Spinal cord (tissue), 10 donors: ENCODE measurements around the gene CCZ1. TPM values are rescaled to one million over a fixed set of nuclear protein-coding genes. Genes with fewer than 3 reads are reported as not detected.
"Not testable (repeated sequence)": the region's sequence is repeated elsewhere in the genome, so short reads cannot be mapped to it uniquely, and the experiment has no call there.

Experiments used
- DNase-seq, 6 donors: peaks; one replicate each; pipeline versions ENCODE4 v3.0.0 to v3.0.0-alpha.2; 2013 to 2015; ENCODE audit warnings: low spot score in 6 of 6, low read depth in 4 of 6
- H3K27ac ChIP-seq: one replicate; pipeline ENCODE4 v1.5.1; 2013; ENCODE audit warnings: low read depth, low read length, control low read depth
- H3K27me3 ChIP-seq: one replicate; pipeline ENCODE4 v1.6.1; 2013; ENCODE audit warnings: low read length; ENCODE audit not compliant: control insufficient read depth, insufficient read depth
- H3K36me3 ChIP-seq: one replicate; pipeline ENCODE4 v1.6.1; 2013; ENCODE audit warnings: low read length; ENCODE audit not compliant: control insufficient read depth, insufficient read depth
- H3K4me1 ChIP-seq: one replicate; pipeline ENCODE4 v1.6.1; 2013; ENCODE audit warnings: low read length; ENCODE audit not compliant: control insufficient read depth, insufficient read depth
- H3K4me3 ChIP-seq: one replicate; pipeline ENCODE4 v1.5.1; 2013; ENCODE audit warnings: low read depth, low read length, control low read depth
- H3K9me3 ChIP-seq: one replicate; pipeline ENCODE4 v1.6.1; 2013; ENCODE audit warnings: low read length; ENCODE audit not compliant: control insufficient read depth, insufficient read depth
- WGBS: methylation state at CpG from one replicate; pipeline ENCODE4 v1.1.5; 2013; ENCODE audit warnings: missing lambda C conversion rate; ENCODE audit not compliant: insufficient coverage; 5-methylcytosine and 5-hydroxymethylcytosine counted together
- long read RNA-seq, 4 donors: transcript quantifications; one replicate each; lab custom pipeline, GENCODE V29; 2026
- polyA plus RNA-seq, 2 donors: library from polyadenylated mRNA; unstranded; fragments of 120-200 nt; gene quantifications; one replicate each; pipeline ENCODE4 v1.2.1, GENCODE V29; 2013; ENCODE audit not compliant: insufficient read length in 2 of 2
- total RNA-seq, 2 donors: library from RNA; depleted of rRNA in 1 of 2; stranded (reverse); fragments of 120-200 nt in 1 of 2; fragments of >200 nt in 1 of 2; gene quantifications; one replicate each; pipeline versions ENCODE4 v1.2.3 to v1.2.4, GENCODE V29; 2013 to 2014
- donor health status: healthy.

CCZ1 gene
- 10 to 100 TPM; 47.1 to 69.9 TPM for total RNA-seq
- 100 to 1,000 TPM in 1 of 2 donors, 10 to 100 TPM in 1; 99.1 to 102 TPM for polyA plus RNA-seq
- long read RNA-seq, donor 1, transcript CCZ1-201 (15 exons, 1,802 nt): major isoform, 18 of 26 reads
- long read RNA-seq, donor 1, transcript CCZ1-202 (2 exons, 545 nt): minor isoform, 5 of 26 reads
- long read RNA-seq, donor 1, partial matches to known transcripts: 0 of 26 reads
- long read RNA-seq, donor 1, other reads (novel, unspliced or antisense): 0 of 26 reads
- long read RNA-seq, donor 2, transcript CCZ1-201 (15 exons, 1,802 nt): major isoform, 10 of 14 reads
- long read RNA-seq, donor 2, partial matches to known transcripts: 0 of 14 reads
- long read RNA-seq, donor 2, other reads (novel, unspliced or antisense): 0 of 14 reads
- long read RNA-seq, donor 3, transcript CCZ1-201 (15 exons, 1,802 nt): major isoform, 11 of 15 reads
- long read RNA-seq, donor 3, partial matches to known transcripts: 0 of 15 reads
- long read RNA-seq, donor 3, other reads (novel, unspliced or antisense): 0 of 15 reads
- long read RNA-seq, donor 4, transcript CCZ1-201 (15 exons, 1,802 nt): major isoform, 6 of 16 reads
- long read RNA-seq, donor 4, partial matches to known transcripts: 5 of 16 reads
- long read RNA-seq, donor 4, other reads (novel, unspliced or antisense): 0 of 16 reads

DNA sequence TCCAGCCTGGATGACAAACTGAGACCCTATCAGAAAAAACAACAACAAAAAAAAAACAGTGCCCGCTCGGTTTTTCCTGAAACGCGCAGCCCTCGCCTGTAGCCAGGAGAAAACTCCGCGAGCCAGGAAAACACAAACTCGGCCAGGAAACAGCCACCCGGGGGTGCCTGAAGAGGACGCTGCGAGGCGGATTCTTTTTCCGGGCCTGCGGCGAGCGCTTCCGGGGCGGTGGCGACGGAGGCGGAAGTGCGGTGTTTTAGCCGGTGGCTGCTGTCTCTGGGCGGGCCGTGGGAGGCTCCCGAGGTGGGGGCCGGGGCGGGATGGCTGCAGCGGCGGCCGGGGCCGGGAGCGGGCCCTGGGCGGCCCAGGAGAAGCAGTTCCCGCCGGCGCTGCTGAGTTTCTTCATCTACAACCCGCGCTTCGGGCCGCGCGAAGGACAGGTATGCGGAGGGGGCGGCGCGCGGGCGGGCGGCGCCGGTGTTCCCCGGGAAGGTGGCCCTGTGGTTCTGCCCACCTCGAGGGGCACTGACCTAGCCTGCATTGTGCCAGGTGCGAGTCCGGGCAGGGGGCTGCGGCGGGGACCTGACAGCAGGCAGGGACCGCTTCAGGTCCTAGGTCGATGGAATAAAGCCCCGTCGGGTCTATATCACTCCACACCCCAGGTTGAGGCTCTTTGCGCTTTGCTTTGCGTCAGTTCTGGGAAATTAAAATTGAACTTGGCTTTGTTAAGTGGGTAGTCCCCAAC, at the start of gene CCZ1:
Gene CCZ1, plus strand, starts transcription at position 254 of the 745 bp plus-strand sequence. Its CDS starts 67 bp downstream, at position 321.
- peak within 1 kb of the TSS; percentile 43 for H3K4me3 ChIP-seq
- H3K27ac ChIP-seq, H3K27me3 ChIP-seq, H3K4me1 ChIP-seq, H3K36me3 ChIP-seq, H3K9me3 ChIP-seq: not testable (repeated sequence)
- DNase-seq: peak in 4 of 6 donors; percentile 20 to 89 (median 47)
- WGBS: 0% methylated on average over 7 of the region's 64 CpGs

DNA sequence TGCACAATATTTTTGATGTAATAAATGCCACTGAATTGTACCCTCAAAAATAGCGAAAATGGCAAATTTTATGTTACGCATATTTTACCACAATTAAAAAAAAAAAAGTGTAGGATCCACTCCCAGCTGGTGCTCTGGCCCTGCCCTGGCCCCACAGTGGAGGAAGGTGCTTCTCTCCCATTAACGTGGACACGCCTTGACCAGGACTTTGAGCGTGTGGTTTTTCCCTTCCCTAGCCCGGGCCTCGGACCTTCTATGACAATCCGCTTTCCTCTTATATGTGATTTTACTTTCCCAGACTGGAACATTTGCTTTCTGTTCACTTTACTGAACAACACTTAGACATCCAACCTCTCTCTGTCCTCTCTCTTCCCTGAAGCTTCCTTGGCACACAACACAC, 47.6 kb upstream of the CCZ1 start:
- 87% methylated on average over 7 of the region's 8 CpGs for WGBS
- Histone ChIP-seq H3K27ac (no peak overlapping the region), H3K9me3 (no peaks in the 10 kb centered on the region), H3K36me3 (peaks cover 8% of the 10 kb centered on the region), H3K27me3 (no peaks in the 10 kb centered on the region), H3K4me3 (no peak overlapping the region), H3K4me1 (no peaks in the 10 kb centered on the region)
- no peak for DNase-seq

DNA sequence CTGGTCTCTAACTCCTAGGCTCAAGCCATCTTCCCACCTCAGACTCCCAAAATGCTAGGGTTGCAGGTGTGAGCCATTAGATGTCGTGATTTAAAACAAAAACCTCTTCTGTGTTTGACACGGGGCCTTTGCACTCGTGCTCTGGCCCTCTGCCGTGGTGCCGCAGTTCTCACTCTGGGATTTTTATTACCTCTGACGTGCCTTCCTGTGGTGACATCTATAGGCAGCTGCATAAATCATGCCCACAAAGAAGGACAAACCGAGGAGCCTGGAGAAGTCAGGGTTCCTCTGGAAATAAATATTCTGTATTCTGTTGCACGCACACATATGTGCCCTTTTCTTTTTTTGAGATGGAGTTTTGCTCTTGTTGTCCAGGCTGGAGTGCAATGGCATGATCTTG, 43.8 kb upstream of the CCZ1 start:
- Histone ChIP-seq H3K9me3 (no peaks in the 10 kb centered on the region), H3K27ac (no peak overlapping the region), H3K27me3 (no peaks in the 10 kb centered on the region), H3K4me1 (peaks cover 3% of the 10 kb centered on the region), H3K36me3 (no peaks in the 10 kb centered on the region), H3K4me3 (no peak overlapping the region)
- WGBS: 40% methylated on average over 3 of the region's 8 CpGs
- DNase-seq: no peak

DNA sequence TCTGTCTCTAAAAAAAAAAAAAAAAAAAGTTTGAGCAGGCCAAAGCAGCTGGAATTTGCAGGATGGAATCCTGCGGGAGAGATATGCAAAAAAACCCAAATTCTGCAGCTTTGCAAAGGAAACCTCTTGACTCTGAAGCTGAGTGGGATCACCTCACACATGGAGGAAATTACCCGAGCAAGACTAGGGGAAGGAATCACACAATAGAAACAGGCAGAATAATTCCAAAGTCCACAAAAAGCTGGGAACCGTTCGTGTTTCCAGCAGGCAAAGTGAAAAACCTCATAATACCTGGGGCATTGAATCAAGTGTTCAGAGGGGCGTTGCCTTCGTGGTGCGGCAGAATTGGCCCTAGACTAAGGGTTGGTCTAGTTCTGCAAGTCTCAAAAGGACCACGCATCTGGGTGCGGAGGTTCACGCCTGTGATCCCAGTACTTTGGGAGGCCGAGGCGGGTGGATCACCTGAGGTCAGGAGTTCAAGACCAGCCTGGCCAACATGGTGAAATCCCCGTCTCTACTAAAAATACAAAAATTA, 41.4 kb upstream of the CCZ1 start:
- not testable (repeated sequence) for H3K4me3 ChIP-seq, H3K36me3 ChIP-seq, H3K27me3 ChIP-seq, H3K27ac ChIP-seq, H3K9me3 ChIP-seq, H3K4me1 ChIP-seq
- peak in 1 of 6 donors; percentile 3 for DNase-seq
- 95% methylated on average over 9 of the region's 13 CpGs for WGBS

DNA sequence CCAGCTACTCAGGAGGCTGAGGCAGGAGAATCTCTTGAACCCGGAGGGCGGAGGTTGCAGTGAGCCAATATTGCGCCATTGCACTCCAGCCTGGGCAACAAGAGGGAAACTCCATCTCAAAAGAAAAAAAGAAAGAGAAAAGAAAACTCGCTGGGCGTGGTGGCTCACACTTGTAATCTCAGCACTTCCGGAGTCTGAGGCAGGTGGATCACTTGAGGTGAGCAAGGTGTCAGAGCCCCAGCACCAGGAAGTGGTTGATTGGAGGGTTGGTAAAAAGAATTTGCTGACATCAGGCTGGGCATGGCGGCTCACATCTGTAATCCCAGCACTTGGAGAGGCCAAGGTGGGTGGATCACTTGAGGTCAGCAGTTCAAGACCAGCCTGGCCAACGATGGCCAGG, 40.0 kb upstream of the CCZ1 start:
- not testable (repeated sequence) for DNase-seq, H3K36me3 ChIP-seq, H3K27me3 ChIP-seq, H3K9me3 ChIP-seq, H3K27ac ChIP-seq, H3K4me1 ChIP-seq, H3K4me3 ChIP-seq
- 97% methylated on average over 6 of the region's 8 CpGs for WGBS

DNA sequence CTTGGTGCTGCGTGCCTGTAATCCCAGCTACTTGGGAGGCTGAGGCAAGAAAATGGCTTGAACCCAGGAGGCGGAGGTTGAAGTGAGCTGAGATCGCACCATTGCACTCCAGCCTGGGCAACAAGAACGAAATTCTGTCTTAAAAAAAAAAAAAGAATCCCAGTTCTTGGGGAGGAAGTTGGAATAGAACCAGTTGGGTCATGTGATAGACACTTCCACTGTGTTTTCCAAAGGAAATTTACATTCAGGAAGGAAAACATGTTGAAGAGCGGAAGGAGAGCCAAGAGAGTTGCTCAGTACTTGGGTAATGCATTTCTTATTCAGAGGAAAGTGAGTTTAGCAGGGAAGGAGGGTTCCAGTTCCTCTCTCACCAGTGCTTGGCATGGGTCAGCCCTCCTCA, 37.3 kb upstream of the CCZ1 start:
- not testable (repeated sequence) for H3K36me3 ChIP-seq, H3K9me3 ChIP-seq, H3K4me1 ChIP-seq, H3K4me3 ChIP-seq, H3K27me3 ChIP-seq, H3K27ac ChIP-seq
- WGBS: 84% methylated on average over 4 of the region's 5 CpGs
- DNase-seq: peak in 1 of 6 donors; percentile 79

DNA sequence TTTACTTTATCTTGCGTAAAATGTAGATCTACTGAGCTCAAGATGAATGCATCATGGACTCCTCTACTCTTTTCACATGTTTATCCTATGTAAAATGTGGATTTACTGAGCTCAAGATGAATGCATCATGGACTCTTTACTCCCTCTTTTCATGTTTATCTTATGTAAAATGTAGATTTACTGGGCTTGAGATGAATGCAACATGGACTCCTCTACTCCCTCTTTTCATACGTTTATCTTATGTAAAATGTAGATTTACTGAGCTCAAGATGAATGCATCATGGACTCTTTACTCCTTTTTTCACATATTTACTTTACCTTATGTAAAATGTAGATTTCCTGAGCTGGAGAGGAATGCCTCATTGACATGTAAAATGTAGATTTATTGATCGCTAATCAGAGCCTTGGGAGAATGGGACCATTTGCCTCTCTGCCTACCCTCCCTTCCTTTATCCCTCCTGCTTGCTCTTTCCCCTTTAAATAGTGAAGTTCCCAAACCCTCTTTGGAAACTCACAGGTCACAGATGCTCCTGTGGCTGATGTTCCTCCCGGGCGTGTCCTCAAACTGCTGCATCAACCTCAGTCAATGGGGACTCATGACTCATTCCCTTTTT, 35.7 kb upstream of the CCZ1 start:
- not testable (repeated sequence) for H3K27ac ChIP-seq, H3K4me3 ChIP-seq, DNase-seq, H3K27me3 ChIP-seq, H3K36me3 ChIP-seq, H3K9me3 ChIP-seq, H3K4me1 ChIP-seq
- WGBS: 100% methylated on average over 2 of the region's 5 CpGs

DNA sequence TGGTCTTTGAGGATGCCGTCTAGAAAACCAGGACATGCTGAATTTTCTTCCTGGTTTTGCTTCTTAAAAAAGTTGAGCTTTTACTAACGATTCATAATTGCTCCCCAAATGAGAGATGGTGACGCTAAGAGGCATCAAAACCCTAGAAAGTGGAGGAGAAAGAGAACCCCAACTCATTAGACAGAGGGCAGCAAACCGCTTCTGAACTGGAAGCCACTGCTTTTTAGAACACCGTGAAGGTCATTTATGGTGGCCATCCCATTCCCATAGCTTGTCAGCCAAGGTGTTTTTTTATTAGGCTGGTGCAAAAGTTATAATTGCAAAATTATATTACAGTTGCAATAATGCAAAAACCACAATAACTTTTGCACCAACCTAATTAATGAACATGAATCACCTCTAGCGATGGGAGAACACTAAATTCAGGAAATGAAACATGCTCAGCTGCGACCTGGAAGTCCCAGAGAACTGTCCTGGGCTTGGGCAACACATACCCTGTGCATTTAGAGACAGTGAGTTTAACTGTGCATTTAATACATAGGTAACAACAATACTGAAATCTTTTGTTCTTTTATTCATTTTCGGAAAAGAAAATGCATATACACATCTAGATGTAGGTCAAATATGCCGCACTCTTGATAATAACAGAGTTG, 33.1 kb upstream of the CCZ1 start:
- H3K27me3 ChIP-seq, DNase-seq, H3K27ac ChIP-seq, H3K4me1 ChIP-seq, H3K9me3 ChIP-seq, H3K4me3 ChIP-seq, H3K36me3 ChIP-seq: not testable (repeated sequence)
- 25% methylated on average over 1 of the region's 9 CpGs for WGBS

DNA sequence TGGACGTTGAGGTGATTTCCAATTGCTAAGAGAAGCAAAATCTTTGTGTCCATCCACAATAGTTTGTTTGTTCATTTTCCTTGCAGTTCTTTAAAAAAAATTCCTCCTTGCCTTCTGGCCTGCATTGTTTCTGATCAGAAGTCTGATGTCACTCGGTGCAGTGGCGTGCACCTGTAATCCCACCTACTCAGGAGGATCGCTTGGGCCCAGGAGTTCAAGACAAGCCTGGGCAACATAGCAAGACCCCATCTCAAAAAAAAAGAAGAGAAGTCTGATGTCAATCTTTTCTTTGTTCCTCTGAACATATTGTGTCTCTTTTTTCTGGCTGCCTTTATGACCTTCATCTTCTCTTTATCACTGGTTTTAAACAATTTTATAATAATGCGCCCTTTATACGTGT, 31.5 kb upstream of the CCZ1 start:
- Histone ChIP-seq H3K4me1 (peaks cover 9% of the 10 kb centered on the region), H3K9me3 (no peaks in the 10 kb centered on the region), H3K27me3 (no peaks in the 10 kb centered on the region), H3K4me3 (no peak overlapping the region), H3K36me3 (no peaks in the 10 kb centered on the region), H3K27ac (no peak overlapping the region)
- 100% methylated on average over 3 of the region's 6 CpGs for WGBS
- no peak for DNase-seq
